ENCODE measurements around the gene PHLDB1.
"Not testable (repeated sequence)": the region's sequence is repeated elsewhere in the genome, so short reads cannot be mapped to it uniquely, and the experiment has no call there.

DNA sequence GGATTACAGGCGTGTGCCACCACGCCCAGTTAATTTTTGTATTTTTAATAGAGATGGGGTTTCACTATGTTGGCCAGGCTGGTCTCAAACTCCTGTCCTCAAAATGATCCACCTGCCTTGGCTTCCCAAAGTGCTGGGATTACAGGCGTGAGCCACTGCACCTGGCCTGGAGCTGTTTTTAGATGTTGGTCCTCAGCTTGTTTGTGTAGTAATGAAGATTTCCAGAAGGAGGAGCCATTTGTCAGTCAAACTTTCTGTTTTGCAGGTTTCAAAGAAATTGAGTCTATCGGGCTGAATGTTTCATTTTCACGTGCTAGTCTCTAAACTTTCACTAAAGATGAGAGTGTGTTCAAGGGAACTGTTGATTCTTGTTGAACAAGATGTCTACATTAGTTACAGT, 12.4 kb upstream of the PHLDB1 start:
- TF ChIP-seq, protein P1, sequence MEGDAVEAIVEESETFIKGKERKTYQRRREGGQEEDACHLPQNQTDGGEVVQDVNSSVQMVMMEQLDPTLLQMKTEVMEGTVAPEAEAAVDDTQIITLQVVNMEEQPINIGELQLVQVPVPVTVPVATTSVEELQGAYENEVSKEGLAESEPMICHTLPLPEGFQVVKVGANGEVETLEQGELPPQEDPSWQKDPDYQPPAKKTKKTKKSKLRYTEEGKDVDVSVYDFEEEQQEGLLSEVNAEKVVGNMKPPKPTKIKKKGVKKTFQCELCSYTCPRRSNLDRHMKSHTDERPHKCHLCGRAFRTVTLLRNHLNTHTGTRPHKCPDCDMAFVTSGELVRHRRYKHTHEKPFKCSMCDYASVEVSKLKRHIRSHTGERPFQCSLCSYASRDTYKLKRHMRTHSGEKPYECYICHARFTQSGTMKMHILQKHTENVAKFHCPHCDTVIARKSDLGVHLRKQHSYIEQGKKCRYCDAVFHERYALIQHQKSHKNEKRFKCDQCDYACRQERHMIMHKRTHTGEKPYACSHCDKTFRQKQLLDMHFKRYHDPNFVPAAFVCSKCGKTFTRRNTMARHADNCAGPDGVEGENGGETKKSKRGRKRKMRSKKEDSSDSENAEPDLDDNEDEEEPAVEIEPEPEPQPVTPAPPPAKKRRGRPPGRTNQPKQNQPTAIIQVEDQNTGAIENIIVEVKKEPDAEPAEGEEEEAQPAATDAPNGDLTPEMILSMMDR (conservative IDR thresholded peaks at IDR 0.05; ENCODE audit: low read depth, low read length), result peak; percentile 65
- TF ChIP-seq EZH2 (IDR thresholded peaks at IDR 0.05; ENCODE audit: borderline replicate concordance, low read depth, low read length, poor library complexity, severe bottlenecking), result not testable (repeated sequence)

All from A673 (cell line).